Mucosa of rectum (tissue), 2 donors: ENCODE measurements around the gene ACOXL.

ENCODE experiments used
- H3K27ac ChIP-seq, 2 donors: one replicate each; pipeline ENCODE4 v1.7.0; 2013; ENCODE audit warnings: inconsistent platforms in 2 of 2, low read depth in 2 of 2, low read length in 2 of 2
- H3K27me3 ChIP-seq, 2 donors: one replicate each; pipeline ENCODE4 v1.7.0; 2013; ENCODE audit warnings: low read length in 2 of 2; ENCODE audit not compliant: control insufficient read depth in 2 of 2, insufficient read depth in 2 of 2
- H3K36me3 ChIP-seq, 2 donors: one replicate each; pipeline ENCODE4 v1.7.0; 2013; ENCODE audit warnings: low read length in 2 of 2; ENCODE audit not compliant: control insufficient read depth in 2 of 2, insufficient read depth in 2 of 2
- H3K4me1 ChIP-seq, 2 donors: one replicate each; pipeline ENCODE4 v1.7.0; 2013; ENCODE audit warnings: low read length in 2 of 2, mild to moderate bottlenecking in 1 of 2; ENCODE audit not compliant: control insufficient read depth in 2 of 2, insufficient read depth in 2 of 2
- H3K4me3 ChIP-seq, 2 donors: one replicate each; pipeline ENCODE4 v1.7.0; 2013; ENCODE audit warnings: low read length in 2 of 2
- H3K9ac ChIP-seq, 2 donors: one replicate each; pipeline ENCODE4 v1.7.0; 2013; ENCODE audit warnings: low read length in 2 of 2, low read depth in 1 of 2, mild to moderate bottlenecking in 1 of 2
- H3K9me3 ChIP-seq, 2 donors: one replicate each; pipeline ENCODE4 v1.7.0; 2013; ENCODE audit warnings: low read length in 2 of 2; ENCODE audit not compliant: control insufficient read depth in 2 of 2
- donor health status: healthy.
- donor health status: Normal muscosa, but diverticular disease.

Gene ACOXL

GRCh38 chr2:110903548-110903947 lies 171.2 kb downstream of the ACOXL start:
- Histone ChIP-seq H3K36me3 (no peaks in the 10 kb centered on the region), H3K4me3 (no peak overlapping the region), H3K27ac (no peak overlapping the region), H3K4me1 (peaks cover 7 to 8% of the 10 kb centered on the region in 2 donors), H3K27me3 (no peaks in the 10 kb centered on the region), H3K9me3 (no peaks in the 10 kb centered on the region), H3K9ac (no peak overlapping the region)

GRCh38 chr2:110904116-110904778 lies 171.9 kb downstream of the ACOXL start:
- H3K36me3 ChIP-seq, result no peaks in the 10 kb centered on the region
- H3K27ac ChIP-seq, result no peak overlapping the region
- H3K9ac ChIP-seq, result no peak overlapping the region
- peaks cover 7 to 8% of the 10 kb centered on the region in 2 donors for H3K4me1 ChIP-seq
- no peak overlapping the region for H3K4me3 ChIP-seq
- no peaks in the 10 kb centered on the region for H3K9me3 ChIP-seq
- no peaks in the 10 kb centered on the region for H3K27me3 ChIP-seq

GRCh38 chr2:110904779-110905148 lies 172.4 kb downstream of the ACOXL start:
- no peaks in the 10 kb centered on the region for H3K27me3 ChIP-seq
- no peak overlapping the region for H3K9ac ChIP-seq
- no peaks in the 10 kb centered on the region for H3K36me3 ChIP-seq
- H3K9me3 ChIP-seq, result no peaks in the 10 kb centered on the region
- H3K4me3 ChIP-seq, result no peak overlapping the region
- no peak overlapping the region for H3K27ac ChIP-seq
- H3K4me1 ChIP-seq, result peaks cover 7 to 8% of the 10 kb centered on the region in 2 donors

DNA sequence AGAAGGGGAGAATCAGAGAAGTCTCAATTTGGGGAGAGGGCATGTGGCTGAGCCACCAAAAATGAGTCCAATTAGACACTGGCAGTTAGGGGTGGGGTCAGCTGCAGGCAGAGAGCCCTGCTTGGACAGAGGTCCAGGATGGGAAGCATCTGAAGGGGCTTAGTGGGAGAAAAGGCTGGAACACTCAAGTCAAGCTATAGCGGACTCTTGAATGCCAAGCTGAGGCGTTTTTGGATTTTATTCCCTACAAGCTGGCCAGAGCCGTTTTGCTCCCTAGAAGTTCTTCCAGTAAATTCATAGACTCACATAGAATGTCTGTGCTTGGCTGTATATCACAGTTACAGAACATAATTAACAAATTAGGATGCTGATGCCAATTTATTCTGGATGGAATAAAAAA lies 172.8 kb downstream of the ACOXL start:
- H3K27me3 ChIP-seq, result no peaks in the 10 kb centered on the region
- no peaks in the 10 kb centered on the region for H3K36me3 ChIP-seq
- H3K27ac ChIP-seq, result no peak overlapping the region
- peaks cover 7 to 8% of the 10 kb centered on the region in 2 donors for H3K4me1 ChIP-seq
- H3K9ac ChIP-seq, result no peak overlapping the region
- H3K9me3 ChIP-seq, result no peaks in the 10 kb centered on the region
- H3K4me3 ChIP-seq, result no peak overlapping the region

DNA sequence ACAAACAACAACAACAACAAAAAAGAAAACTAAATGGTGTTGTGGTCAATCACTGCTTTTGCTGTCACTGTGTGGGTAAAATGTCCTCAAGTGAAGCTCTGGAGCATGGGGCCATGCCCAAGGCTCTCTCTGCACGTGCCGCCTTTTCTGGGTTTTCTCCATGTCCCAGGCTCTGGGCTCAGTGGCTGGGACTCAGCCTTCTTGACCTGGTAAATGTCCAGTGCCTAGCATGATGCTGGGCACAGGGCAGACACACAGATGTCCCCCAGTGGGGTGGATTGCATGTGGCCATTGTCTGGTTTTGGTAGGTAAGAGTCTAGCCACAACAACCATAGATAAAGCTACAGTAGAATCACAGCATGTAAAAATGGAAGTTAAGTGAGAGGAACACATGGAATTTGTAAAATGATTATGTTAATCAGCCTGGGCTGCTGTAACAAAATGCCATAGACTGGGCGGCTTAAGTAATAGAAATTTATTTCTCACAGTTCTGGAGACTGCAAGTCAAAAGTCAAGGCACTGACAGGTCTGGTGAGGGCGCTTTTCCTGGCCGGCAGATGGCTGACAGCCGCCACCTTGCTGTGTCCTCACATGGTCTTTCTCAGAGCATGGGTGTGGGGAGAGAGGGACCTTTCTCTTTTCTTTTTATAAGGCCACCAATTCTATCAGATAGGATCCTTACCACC lies 174.4 kb downstream of the ACOXL start:
- Histone ChIP-seq H3K36me3 (no peaks in the 10 kb centered on the region), H3K9ac (no peak overlapping the region), H3K27me3 (no peaks in the 10 kb centered on the region)

GRCh38 chr2:110909501-110909900 lies 177.1 kb downstream of the ACOXL start:
- H3K4me1 ChIP-seq, result no peaks in the 10 kb centered on the region
- no peak overlapping the region for H3K27ac ChIP-seq
- no peaks in the 10 kb centered on the region for H3K36me3 ChIP-seq
- no peak overlapping the region for H3K4me3 ChIP-seq
- H3K9me3 ChIP-seq, result peaks cover 2 to 6% of the 10 kb centered on the region in 2 donors
- H3K9ac ChIP-seq, result no peak overlapping the region
- no peaks in the 10 kb centered on the region for H3K27me3 ChIP-seq

More for the DNA sequence above, 174.4 kb downstream of the ACOXL start:
- Histone ChIP-seq H3K4me1 (peaks cover 7 to 8% of the 10 kb centered on the region in 2 donors), H3K27ac (no peak overlapping the region), H3K4me3 (no peak overlapping the region), H3K9me3 (peaks cover 2 to 6% of the 10 kb centered on the region in 2 donors)

DNA sequence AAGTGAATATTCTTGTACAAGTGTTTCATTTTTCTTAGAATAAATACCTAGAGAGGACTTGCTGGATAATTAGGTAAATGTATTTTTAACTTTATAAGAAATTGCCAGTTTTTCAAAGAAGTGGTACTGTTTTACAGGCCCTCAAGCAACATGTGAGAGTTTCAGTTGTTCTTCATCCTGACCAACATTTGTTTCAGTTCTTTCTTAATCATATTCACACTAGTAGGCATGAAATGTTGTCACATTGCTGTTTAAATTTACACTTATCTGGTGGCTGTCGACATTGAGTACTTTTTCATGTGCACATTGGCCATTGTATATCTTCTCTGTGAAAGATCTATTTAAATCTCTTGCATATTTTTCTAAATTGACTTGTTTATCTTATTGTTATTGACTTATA lies 178.1 kb downstream of the ACOXL start:
- Histone ChIP-seq H3K9ac (no peak overlapping the region), H3K27ac (no peak overlapping the region), H3K4me3 (no peak overlapping the region), H3K4me1 (no peaks in the 10 kb centered on the region), H3K36me3 (no peaks in the 10 kb centered on the region), H3K27me3 (no peaks in the 10 kb centered on the region), H3K9me3 (peaks cover 2 to 6% of the 10 kb centered on the region in 2 donors)

DNA sequence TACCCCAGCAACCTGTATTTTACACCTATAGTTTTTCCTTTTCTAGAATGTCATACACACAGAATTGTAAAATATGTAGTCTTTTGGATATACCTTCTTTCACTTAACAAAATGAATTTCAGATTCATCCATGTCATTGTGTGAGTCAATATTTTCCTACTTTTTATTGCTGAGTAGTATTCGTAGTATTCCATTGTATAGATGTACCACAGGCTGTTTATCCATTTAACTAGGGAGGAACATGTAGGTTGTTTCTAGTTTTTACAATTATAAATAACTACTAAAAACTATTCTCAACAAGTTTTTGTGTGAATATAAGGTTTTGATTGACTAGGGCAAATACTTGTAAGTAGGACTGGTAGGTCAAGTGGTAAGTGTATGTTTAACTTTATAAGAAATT lies 187.4 kb downstream of the ACOXL start:
- Histone ChIP-seq H3K36me3 (no peaks in the 10 kb centered on the region), H3K9me3 (no peaks in the 10 kb centered on the region), H3K4me3 (no peak overlapping the region), H3K27me3 (no peaks in the 10 kb centered on the region), H3K9ac (no peak overlapping the region), H3K27ac (no peak overlapping the region), H3K4me1 (no peaks in the 10 kb centered on the region)

DNA sequence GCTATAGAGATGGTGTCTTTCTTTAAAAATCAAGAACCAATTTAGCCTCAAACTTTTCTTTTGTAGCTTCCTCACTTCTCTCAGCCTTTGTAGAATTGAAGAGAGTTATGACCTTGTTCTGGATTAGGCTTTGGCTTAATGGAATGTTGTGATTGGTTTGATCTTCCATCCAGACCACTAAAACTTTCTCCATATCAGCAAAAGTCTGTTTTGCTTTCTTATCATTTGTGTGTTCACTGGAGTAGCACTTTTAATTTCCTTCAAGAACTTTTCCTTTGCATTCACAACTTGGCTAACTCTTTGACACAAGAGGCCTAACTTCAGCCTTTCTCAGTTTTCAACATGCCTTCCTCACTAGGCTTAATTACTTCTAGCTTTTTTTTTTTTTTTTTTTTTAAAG lies 193.1 kb downstream of the ACOXL start:
- peaks cover under 1 to 3% of the 10 kb centered on the region in 2 donors for H3K9me3 ChIP-seq
- H3K27ac ChIP-seq, result no peak overlapping the region
- H3K36me3 ChIP-seq, result no peaks in the 10 kb centered on the region
- no peak overlapping the region for H3K9ac ChIP-seq
- H3K27me3 ChIP-seq, result no peaks in the 10 kb centered on the region
- H3K4me1 ChIP-seq, result no peaks in the 10 kb centered on the region
- no peak overlapping the region for H3K4me3 ChIP-seq

DNA sequence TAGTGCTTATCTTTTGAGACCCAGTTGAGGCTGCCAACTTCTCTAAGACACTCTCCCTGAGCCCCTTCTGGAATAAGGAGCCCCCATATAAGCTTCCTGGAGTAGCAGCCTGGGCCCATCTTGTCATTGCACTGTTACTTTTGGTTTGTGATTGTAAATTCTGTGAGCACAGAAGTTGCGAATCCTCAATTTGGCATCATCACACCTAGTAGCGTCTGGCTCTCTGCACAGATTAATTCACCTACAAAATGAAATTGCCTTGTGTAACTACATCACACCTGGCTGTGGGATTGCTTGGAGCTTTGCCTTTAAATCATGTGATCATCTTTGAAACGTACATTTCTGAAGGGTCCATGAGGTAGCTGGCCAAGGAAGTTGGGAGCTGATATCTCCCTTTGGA lies 195.2 kb downstream of the ACOXL start:
- no peak overlapping the region for H3K4me3 ChIP-seq
- H3K9ac ChIP-seq, result no peak overlapping the region
- no peaks in the 10 kb centered on the region for H3K27me3 ChIP-seq
- no peaks in the 10 kb centered on the region for H3K36me3 ChIP-seq
- no peaks in the 10 kb centered on the region for H3K4me1 ChIP-seq
- H3K9me3 ChIP-seq, result peaks cover 3 to 4% of the 10 kb centered on the region in 2 donors
- no peak overlapping the region for H3K27ac ChIP-seq
